ENCODE results near the gene VPREB3. TPM values are rescaled to one million over a fixed set of nuclear protein-coding genes. Genes with fewer than 3 reads are reported as not detected.

Gene VPREB3
- polyA plus RNA-seq, 4 donors = 0.51 to 1.1 (median 0.77) TPM

DNA sequence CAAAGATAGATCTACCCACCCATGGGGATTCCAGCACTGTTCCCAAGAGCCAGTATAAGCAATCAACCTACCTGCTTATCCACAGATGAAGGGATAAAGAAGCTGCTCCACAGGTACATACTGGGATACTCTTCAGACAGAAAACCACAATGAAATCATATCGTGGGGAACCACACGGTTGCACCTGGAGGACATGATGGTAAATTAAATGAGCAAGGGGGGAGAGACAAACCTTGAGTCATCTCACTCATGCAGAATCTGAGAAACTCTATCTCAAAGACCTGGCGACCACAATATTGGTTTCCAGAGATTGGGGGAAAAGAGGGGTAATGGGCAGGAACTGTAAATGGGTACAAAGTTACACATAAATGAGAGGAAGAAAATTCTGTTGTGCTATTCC is 48.9 kb downstream of the VPREB3 start:
- no peak for DNase-seq (ENCODE audit: low read depth in 4 of 4, low spot score in 2 of 4)

DNA sequence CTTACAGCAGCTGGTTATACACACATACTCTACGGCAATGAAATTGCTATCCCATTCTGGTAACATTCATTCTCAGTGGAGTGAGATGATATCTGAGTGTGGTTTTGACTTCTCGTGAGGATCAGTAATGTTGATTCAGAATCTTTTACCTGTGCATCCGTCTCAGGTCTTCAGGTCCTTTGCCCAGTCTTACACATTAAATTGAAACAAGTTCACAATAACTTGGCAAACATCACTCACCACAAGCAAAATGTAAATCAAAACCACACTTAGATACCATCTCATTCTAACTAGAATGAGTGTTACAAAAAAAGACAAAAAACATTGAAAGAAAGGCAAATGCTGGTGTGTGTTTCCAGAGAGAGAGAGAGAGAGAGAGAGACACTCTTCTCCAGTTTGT is 49.4 kb downstream of the VPREB3 start:
- no peak for DNase-seq (ENCODE audit: low read depth in 4 of 4, low spot score in 2 of 4)

DNA sequence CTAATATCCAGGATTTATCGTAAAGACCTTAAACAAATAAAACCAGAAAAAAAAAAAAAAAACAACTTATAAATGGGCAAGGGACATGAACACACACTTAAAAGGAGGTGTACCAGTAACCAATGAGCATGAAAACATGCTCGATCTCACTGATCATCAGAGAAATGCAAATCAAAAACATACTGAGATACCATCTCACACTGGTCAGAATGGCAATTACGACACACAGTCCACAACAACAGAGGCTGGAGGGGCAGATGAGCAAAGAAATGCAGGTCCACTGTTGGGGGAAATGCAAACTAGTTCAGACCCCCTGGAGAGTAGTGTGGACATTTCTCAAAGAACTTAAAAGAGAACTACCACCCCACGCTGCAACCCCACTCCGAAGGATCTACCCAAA is 50.2 kb downstream of the VPREB3 start:
- no peak for DNase-seq (ENCODE audit: low read depth in 4 of 4, low spot score in 2 of 4)

Other genes starting within 250 kb of the VPREB3 start
- 1 to 10 TPM in 2 of 4 donors, under 1 TPM in 2; 0.51 to 1.5 (median 0.96) TPM for gene IGLL1, start 174.1 kb downstream of the VPREB3 start, polyA plus RNA-seq (ENCODE audit: insufficient read length in 4 of 4)
- gene DRICH1, start 122.1 kb downstream of the VPREB3 start, polyA plus RNA-seq (ENCODE audit: insufficient read length in 4 of 4) = 1 to 10 TPM in 3 of 4 donors, under 1 TPM in 1; 0.59 to 7.1 (median 2.5) TPM
- 1 to 10 TPM; 2.0 to 5.3 (median 2.8) TPM for gene RGL4, start 63.4 kb downstream of the VPREB3 start, polyA plus RNA-seq (ENCODE audit: insufficient read length in 4 of 4)
- 1 to 10 TPM; 4.6 to 8.4 (median 6.3) TPM for gene ZNF70, start 3.3 kb downstream of the VPREB3 start, polyA plus RNA-seq (ENCODE audit: insufficient read length in 4 of 4)
- gene C22orf15, start 8.6 kb upstream of the VPREB3 start, polyA plus RNA-seq (ENCODE audit: insufficient read length in 4 of 4) = 1 to 10 TPM; 2.8 to 3.9 (median 3.4) TPM
- 100 to 1,000 TPM in 1 of 4 donors, 10 to 100 TPM in 3; 67.4 to 132 (median 86.9) TPM for gene CHCHD10, start 13.5 kb upstream of the VPREB3 start, polyA plus RNA-seq (ENCODE audit: insufficient read length in 4 of 4)
- 10 to 100 TPM; 15.4 to 21.8 (median 19.6) TPM for gene MMP11, start 18.4 kb upstream of the VPREB3 start, polyA plus RNA-seq (ENCODE audit: insufficient read length in 4 of 4)
- 100 to 1,000 TPM; 159 to 210 (median 201) TPM for gene SMARCB1, start 32.5 kb upstream of the VPREB3 start, polyA plus RNA-seq (ENCODE audit: insufficient read length in 4 of 4)
- 1 to 10 TPM; 2.4 to 7.2 (median 6.1) TPM for gene DERL3, start 84.6 kb upstream of the VPREB3 start, polyA plus RNA-seq (ENCODE audit: insufficient read length in 4 of 4)
- gene SLC2A11, start 103.5 kb upstream of the VPREB3 start, polyA plus RNA-seq (ENCODE audit: insufficient read length in 4 of 4) = 10 to 100 TPM; 17.2 to 68.0 (median 39.1) TPM
- gene MIF, start 140.0 kb upstream of the VPREB3 start, polyA plus RNA-seq (ENCODE audit: insufficient read length in 4 of 4) = 100 to 1,000 TPM; 179 to 405 (median 298) TPM
- gene GSTT2B, start 206.8 kb upstream of the VPREB3 start, polyA plus RNA-seq (ENCODE audit: insufficient read length in 4 of 4) = 10 to 100 TPM in 2 of 4 donors, 1 to 10 TPM in 2; 4.3 to 26.5 (median 15.3) TPM
- gene DDTL, start 212.5 kb upstream of the VPREB3 start, polyA plus RNA-seq (ENCODE audit: insufficient read length in 4 of 4) = 10 to 100 TPM in 1 of 4 donors, 1 to 10 TPM in 3; 5.8 to 13.6 (median 6.7) TPM
- gene DDT, start 220.0 kb upstream of the VPREB3 start, polyA plus RNA-seq (ENCODE audit: insufficient read length in 4 of 4) = 10 to 100 TPM; 61.4 to 94.2 (median 77.6) TPM
- gene GSTT2, start 225.7 kb upstream of the VPREB3 start, polyA plus RNA-seq (ENCODE audit: insufficient read length in 4 of 4) = 1 to 10 TPM in 2 of 4 donors, under 1 TPM in 2; 0.60 to 4.8 (median 1.5) TPM

All from left renal cortex interstitium (tissue), 4 donors.